K562 (cell line): ENCODE results near the gene TP53I3. TPM values are rescaled to one million over a fixed set of nuclear protein-coding genes. Genes with fewer than 3 reads are reported as not detected.
A peak's percentile ranks its signal among the peaks of the same experiment; 100 is the strongest.

Experiments
- CAMTA2 ChIP-seq: fragments of 250-450 bp; sonication (Bioruptor Pico); conservative IDR thresholded peaks from 2 replicates; pipeline ENCODE4 v1.5.1; 2022
- MITF ChIP-seq: IDR thresholded peaks from 2 replicates; pipeline ENCODE4 v1.6.1; 2014; ENCODE audit warnings: antibody characterized with exemption
- SFPQ ChIP-seq: fragments of 200-400 bp; formaldehyde crosslinking; IDR thresholded peaks from 2 replicates; pipeline ENCODE4 v1.6.1; 2017; ENCODE audit warnings: mild to moderate bottlenecking, low read depth, low read length, moderate library complexity
- TBL1XR1 ChIP-seq, 2 experiments: IDR thresholded peaks; 2 replicates each; pipeline ENCODE4 v1.6.1; 2012; ENCODE audit warnings: improper control_type of control experiment in 2 of 2, low read length in 2 of 2, mild to moderate bottlenecking in 1 of 2
- ZNF12 ChIP-seq: sonication (generic); formaldehyde crosslinking; IDR thresholded peaks from 2 replicates; pipeline ENCODE4 v1.4.0; 2020; ENCODE audit warnings: mild to moderate bottlenecking, missing genetic modification reagents
- polyA plus RNA-seq, 8 experiments: library from polyadenylated mRNA; depleted of rRNA in 4 of 8; stranded (reverse) in 5 of 8; unstranded in 3 of 8; fragments of >200 nt; fragmentation: Nextera tagmentation in 2 of 8; fragmentation: Illumina TruSeq in 1 of 8; extraction: Ambion mirVana in 2 of 8; extraction: Trizol in 1 of 8; gene quantifications; 2 replicates each; pipeline versions ENCODE4 v1.2.1 to v1.2.3, GENCODE V29; 2011 to 2014; ENCODE audit warnings: inconsistent platforms in 1 of 8, missing spikeins in 1 of 8
- total RNA-seq, 7 experiments: library from RNA; depleted of rRNA in 6 of 7; stranded (reverse); fragments of >200 nt in 6 of 7; fragmentation: Illumina TruSeq in 2 of 7; extraction: Trizol in 2 of 7; gene quantifications; 2 replicates each; pipeline versions ENCODE4 v1.2.1 to v1.2.3, GENCODE V29; 2011 to 2021; ENCODE audit warnings: low replicate concordance in 1 of 7
- TF ChIP-seq, protein P1 (sequence below): sonication (generic); formaldehyde crosslinking; IDR thresholded peaks from 2 replicates; pipeline ENCODE4 v1.5.0; 2020; ENCODE audit warnings: missing genetic modification reagents
- TF ChIP-seq, protein P2 (sequence below): sonication (generic); formaldehyde crosslinking; IDR thresholded peaks from 2 replicates; pipeline ENCODE4 v1.4.0; 2020; ENCODE audit warnings: mild to moderate bottlenecking, missing genetic modification reagents
- TF ChIP-seq, protein P3 (sequence below), 2 experiments: fragments of 450-650 bp; conservative IDR thresholded peaks; 2 replicates each; pipeline ENCODE4 v1.6.1; 2017; ENCODE audit warnings: mild to moderate bottlenecking in 2 of 2, moderate library complexity in 2 of 2
- TF ChIP-seq, protein P4 (sequence below): fragments of 250-450 bp; sonication (Bioruptor Pico); IDR thresholded peaks from 2 replicates; pipeline ENCODE4 v1.4.0; 2020; ENCODE audit warnings: mild to moderate bottlenecking, moderate library complexity

The TP53I3 gene
- total and polyA plus RNA-seq, 9 of the 15 experiments (the other 6 are each of a cell fraction or from before 2014, with no cell fraction given), result 0.65 to 9.5 (median 5.6) TPM

DNA sequence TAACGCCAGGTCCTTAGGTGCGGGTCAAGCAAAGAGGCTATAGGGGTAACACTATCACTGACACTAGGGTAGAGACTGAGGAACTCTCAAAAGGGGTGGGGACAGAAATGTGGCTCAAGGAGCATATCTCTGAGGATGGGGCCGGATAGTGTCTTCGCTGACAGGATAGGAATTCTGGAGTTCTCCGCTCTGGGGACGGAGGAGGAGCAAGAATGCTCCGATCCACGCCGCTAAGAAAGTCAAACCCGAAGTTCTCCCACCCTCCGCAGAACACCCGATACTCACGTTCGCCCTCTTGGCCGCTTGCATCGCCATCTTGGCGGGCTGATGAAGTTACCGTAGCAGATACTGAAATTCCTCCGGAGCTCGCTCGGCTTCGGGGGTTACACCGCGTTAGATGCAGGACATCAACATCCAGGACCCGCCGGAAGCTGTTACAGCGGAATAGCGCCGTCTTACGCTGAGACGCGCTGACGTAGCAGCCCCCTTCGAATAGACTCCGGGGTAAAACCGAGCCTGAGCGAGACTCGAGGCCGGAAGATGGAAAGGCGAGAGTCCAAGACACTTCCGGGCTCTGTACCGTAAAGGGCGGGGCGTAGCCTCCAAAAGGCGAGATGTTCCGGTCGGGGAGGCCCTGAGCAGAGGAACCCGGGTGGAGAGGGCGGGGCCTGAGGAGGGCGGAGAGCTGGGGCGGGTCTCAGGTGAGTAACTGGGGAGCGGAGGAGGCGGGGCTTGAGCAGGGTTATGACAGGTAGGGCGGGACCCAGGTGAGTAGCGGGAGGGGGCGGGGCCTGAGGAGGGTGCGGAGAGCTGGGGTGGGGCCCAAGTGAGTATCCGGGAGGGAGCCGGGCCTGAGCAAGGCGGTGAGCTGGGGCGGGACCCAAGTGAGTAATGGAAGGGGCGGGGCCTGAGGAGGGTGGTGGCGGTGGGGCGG, 8.5 kb downstream of the TP53I3 start, which contains the start of gene SF3B6 (continued):
- TF ChIP-seq, protein P1, sequence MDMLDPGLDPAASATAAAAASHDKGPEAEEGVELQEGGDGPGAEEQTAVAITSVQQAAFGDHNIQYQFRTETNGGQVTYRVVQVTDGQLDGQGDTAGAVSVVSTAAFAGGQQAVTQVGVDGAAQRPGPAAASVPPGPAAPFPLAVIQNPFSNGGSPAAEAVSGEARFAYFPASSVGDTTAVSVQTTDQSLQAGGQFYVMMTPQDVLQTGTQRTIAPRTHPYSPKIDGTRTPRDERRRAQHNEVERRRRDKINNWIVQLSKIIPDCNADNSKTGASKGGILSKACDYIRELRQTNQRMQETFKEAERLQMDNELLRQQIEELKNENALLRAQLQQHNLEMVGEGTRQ, result no peak
- peak in 1 of 2 experiments; percentile 90; a peak in 2 of 4 replicates for TF ChIP-seq TBL1XR1 (IDR thresholded peaks at IDR 0.05; ENCODE audit: low read length in 2 of 2)
- TF ChIP-seq ZNF12, result no peak
- no peak for TF ChIP-seq SFPQ
- TF ChIP-seq, protein P2, sequence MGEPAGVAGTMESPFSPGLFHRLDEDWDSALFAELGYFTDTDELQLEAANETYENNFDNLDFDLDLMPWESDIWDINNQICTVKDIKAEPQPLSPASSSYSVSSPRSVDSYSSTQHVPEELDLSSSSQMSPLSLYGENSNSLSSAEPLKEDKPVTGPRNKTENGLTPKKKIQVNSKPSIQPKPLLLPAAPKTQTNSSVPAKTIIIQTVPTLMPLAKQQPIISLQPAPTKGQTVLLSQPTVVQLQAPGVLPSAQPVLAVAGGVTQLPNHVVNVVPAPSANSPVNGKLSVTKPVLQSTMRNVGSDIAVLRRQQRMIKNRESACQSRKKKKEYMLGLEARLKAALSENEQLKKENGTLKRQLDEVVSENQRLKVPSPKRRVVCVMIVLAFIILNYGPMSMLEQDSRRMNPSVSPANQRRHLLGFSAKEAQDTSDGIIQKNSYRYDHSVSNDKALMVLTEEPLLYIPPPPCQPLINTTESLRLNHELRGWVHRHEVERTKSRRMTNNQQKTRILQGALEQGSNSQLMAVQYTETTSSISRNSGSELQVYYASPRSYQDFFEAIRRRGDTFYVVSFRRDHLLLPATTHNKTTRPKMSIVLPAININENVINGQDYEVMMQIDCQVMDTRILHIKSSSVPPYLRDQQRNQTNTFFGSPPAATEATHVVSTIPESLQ (CRISPR knock-in tag), result no peak
- TF ChIP-seq, protein P3, sequence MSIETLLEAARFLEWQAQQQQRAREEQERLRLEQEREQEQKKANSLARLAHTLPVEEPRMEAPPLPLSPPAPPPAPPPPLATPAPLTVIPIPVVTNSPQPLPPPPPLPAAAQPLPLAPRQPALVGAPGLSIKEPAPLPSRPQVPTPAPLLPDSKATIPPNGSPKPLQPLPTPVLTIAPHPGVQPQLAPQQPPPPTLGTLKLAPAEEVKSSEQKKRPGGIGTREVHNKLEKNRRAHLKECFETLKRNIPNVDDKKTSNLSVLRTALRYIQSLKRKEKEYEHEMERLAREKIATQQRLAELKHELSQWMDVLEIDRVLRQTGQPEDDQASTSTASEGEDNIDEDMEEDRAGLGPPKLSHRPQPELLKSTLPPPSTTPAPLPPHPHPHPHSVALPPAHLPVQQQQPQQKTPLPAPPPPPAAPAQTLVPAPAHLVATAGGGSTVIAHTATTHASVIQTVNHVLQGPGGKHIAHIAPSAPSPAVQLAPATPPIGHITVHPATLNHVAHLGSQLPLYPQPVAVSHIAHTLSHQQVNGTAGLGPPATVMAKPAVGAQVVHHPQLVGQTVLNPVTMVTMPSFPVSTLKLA (conservative IDR thresholded peaks at IDR 0.05), result peak; percentile 68 to 84
- TF ChIP-seq MITF, result peak; percentile 25; the same call in 1 of the 2 replicates
- TF ChIP-seq, protein P4, sequence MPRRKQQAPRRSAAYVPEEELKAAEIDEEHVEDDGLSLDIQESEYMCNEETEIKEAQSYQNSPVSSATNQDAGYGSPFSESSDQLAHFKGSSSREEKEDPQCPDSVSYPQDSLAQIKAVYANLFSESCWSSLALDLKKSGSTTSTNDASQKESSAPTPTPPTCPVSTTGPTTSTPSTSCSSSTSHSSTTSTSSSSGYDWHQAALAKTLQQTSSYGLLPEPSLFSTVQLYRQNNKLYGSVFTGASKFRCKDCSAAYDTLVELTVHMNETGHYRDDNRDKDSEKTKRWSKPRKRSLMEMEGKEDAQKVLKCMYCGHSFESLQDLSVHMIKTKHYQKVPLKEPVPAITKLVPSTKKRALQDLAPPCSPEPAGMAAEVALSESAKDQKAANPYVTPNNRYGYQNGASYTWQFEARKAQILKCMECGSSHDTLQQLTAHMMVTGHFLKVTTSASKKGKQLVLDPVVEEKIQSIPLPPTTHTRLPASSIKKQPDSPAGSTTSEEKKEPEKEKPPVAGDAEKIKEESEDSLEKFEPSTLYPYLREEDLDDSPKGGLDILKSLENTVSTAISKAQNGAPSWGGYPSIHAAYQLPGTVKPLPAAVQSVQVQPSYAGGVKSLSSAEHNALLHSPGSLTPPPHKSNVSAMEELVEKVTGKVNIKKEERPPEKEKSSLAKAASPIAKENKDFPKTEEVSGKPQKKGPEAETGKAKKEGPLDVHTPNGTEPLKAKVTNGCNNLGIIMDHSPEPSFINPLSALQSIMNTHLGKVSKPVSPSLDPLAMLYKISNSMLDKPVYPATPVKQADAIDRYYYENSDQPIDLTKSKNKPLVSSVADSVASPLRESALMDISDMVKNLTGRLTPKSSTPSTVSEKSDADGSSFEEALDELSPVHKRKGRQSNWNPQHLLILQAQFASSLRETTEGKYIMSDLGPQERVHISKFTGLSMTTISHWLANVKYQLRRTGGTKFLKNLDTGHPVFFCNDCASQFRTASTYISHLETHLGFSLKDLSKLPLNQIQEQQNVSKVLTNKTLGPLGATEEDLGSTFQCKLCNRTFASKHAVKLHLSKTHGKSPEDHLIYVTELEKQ, result no peak
- no peak for TF ChIP-seq CAMTA2
